IPS DF 4.7 (cell line): ENCODE results near the gene IQCH.
"Not testable (repeated sequence)": the region's sequence is repeated elsewhere in the genome, so short reads cannot be mapped to it uniquely, and the experiment has no call there.

Experiments
- DNase-seq: peaks from one replicate; pipeline ENCODE4 v3.0.0-alpha.2; 2013; ENCODE audit warnings: low spot score; ENCODE audit errors: extremely low read depth

IQCH gene

GRCh38 chr15:67246606-67247005 lies 8.0 kb upstream of the IQCH start:
- not testable (repeated sequence) for DNase-seq

GRCh38 chr15:67248011-67248505 lies 6.5 kb upstream of the IQCH start:
- DNase-seq = no peak

GRCh38 chr15:67249830-67250229 lies 4.8 kb upstream of the IQCH start:
- no peak for DNase-seq

- no peak for DNase-seq
Measured at GRCh38 chr15:67251318-67251717, 3.3 kb upstream of the IQCH start.

- DNase-seq = no peak
Measured at GRCh38 chr15:67253101-67253500, 1.5 kb upstream of the IQCH start.

- no peak for DNase-seq
Measured at GRCh38 chr15:67253549-67254237, 893 bp upstream of the IQCH start.

GRCh38 chr15:67256051-67256450 lies 1.5 kb downstream of the IQCH start:
- DNase-seq = no peak

- DNase-seq = not testable (repeated sequence)
Measured at GRCh38 chr15:67258412-67258811, 3.8 kb downstream of the IQCH start.

GRCh38 chr15:67259379-67259778 lies 4.8 kb downstream of the IQCH start:
- no peak for DNase-seq

GRCh38 chr15:67259806-67260205 lies 5.2 kb downstream of the IQCH start:
- no peak for DNase-seq

- no peak for DNase-seq
Measured at GRCh38 chr15:67266870-67267269, 12.3 kb downstream of the IQCH start.

GRCh38 chr15:67267440-67267839 lies 12.9 kb downstream of the IQCH start:
- DNase-seq = no peak

GRCh38 chr15:67267951-67268941 lies 13.7 kb downstream of the IQCH start:
- no peak for DNase-seq

- DNase-seq = no peak
Measured at GRCh38 chr15:67274236-67274635, 19.6 kb downstream of the IQCH start.

- no peak for DNase-seq
Measured at GRCh38 chr15:67276666-67277065, 22.1 kb downstream of the IQCH start.

- no peak for DNase-seq
Measured at GRCh38 chr15:67280217-67280616, 25.6 kb downstream of the IQCH start.

GRCh38 chr15:67281714-67282113 lies 27.1 kb downstream of the IQCH start:
- DNase-seq = no peak

GRCh38 chr15:67285625-67286024 lies 31.0 kb downstream of the IQCH start:
- DNase-seq = not testable (repeated sequence)

GRCh38 chr15:67286400-67286799 lies 31.8 kb downstream of the IQCH start:
- not testable (repeated sequence) for DNase-seq

- no peak for DNase-seq
Measured at GRCh38 chr15:67290319-67290718, 35.7 kb downstream of the IQCH start.

- peak; percentile 16 for DNase-seq
Measured at GRCh38 chr15:67296188-67296587, 41.6 kb downstream of the IQCH start.

GRCh38 chr15:67296684-67297083 lies 42.1 kb downstream of the IQCH start:
- no peak for DNase-seq
